HG03565 (cell line): ENCODE measurements around the gene AFAP1L2.
"Not testable (repeated sequence)": the region's sequence is repeated elsewhere in the genome, so short reads cannot be mapped to it uniquely, and the experiment has no call there.

Source experiments
- ATAC-seq: cut with Tn5 transposase; IDR thresholded peaks from one replicate; pipeline ENCODE4 v1.9.1; 2021; ENCODE audit warnings: mild to moderate bottlenecking, moderate library complexity; ENCODE audit not compliant: unreplicated experiment

The AFAP1L2 gene

DNA sequence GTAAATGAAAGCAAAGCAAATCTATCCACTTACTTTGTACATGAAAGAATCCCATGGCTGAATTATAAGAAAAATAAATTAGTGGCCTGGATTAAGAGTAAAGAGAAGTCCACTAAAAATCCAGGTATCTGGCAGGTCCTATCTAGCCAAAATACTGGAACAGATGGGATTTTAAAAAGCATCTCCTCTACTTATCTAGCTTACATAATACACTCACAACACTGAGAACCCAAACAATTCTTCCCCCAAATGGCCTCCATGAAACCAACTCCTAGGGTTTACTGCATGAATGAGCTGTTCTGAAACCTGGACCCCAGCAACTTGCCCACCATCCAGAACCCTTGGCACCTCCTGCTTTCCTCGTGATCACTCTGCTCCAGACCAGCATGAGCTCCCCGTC lies 61.3 kb downstream of the AFAP1L2 start:
- no peak for ATAC-seq

DNA sequence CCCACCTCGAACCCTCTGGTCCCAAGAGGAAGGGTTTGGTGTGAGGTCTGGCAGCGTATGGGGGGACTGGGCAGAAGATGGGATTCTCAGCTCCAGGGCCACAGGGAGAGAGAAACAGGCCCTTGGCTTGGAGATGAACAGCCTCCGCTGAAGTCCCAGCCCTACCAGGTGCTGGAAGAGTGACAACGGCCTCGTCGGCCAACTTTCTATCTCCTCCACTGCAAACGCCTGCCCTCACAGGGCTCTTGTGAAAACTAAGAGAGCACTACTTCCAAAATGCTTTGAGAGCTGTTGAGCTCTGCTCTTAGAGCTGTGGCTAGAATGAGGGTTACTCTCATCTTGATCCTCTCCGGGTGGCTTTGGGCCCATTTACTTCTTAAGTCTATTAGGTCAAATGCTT lies 63.5 kb downstream of the AFAP1L2 start:
- no peak for ATAC-seq

DNA sequence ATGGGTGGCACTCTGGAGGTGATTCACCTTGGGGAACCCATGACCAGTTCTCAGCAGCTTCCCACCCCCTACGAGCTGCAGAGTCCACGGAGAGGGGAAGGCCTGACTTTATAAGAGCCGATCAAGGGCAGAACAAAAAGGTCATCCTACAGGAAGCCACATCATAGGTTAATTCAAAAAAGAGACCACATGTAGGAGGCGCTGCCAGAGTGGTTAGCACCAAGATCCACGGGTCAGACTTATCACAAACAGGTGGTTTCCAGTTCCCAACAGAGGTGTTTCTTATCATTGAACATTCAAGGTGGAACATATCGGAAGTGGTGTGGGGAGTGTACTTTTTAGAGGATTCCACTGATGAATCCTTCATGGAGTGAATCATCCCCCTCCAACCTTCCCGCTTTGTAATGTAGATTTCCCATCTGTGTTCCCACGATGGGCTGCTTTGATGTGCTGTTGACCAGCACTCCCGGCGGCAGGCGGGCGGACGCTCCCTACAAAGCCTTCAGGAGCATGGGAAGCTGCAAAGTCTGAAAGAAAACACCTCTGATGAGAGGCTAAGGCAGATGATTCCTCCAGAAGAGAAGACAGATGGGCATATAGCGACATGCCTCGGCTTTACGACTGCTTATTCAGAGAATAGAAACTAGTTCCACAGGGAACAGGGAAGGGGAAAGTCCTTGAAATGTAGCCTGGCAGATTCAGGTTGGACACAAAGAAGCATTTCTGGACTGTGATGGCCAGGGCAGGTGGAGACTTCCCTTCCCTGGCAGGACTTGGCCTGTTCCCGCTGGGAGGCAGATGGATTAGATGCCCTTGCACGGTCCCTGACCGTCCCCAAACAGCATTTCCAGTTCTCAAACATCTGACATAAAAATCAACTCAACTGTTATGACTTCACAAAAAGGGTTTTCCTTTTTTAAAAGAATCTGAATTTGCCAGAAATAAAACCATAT lies 66.5 kb downstream of the AFAP1L2 start:
- ATAC-seq = peak; percentile 65

DNA sequence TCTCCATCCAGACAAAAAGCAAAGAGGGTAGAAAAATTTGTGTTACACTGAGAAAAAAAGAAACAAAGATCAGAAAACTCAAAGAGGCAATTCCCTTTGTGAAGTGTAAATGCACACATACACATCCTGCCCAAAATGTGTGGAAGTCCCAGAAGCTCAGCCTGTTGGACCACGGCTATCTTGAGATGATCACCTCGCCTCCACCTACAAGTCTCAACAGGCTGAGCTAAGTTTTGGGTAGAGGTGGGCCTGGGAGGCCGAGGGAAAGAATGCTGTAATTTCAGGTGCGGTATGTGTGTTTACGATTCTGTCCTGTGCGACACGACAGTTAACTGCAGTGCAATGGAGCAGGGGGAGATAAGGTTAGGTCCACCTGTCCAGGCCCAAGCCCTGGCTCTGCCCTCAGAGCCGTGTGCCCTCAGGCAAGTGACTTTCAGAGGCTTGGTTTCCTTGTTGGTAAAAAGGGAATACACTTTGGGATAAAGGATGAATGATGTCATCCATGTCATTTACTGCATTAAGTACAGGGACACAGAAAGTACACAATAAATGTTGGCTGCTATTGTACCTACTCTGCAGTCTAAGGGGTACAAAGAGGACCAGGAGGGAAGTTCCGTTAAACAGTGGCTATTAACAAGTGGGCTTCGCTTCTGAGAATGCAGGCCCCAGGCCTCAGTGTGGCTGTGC lies 67.3 kb downstream of the AFAP1L2 start:
- ATAC-seq = no peak

DNA sequence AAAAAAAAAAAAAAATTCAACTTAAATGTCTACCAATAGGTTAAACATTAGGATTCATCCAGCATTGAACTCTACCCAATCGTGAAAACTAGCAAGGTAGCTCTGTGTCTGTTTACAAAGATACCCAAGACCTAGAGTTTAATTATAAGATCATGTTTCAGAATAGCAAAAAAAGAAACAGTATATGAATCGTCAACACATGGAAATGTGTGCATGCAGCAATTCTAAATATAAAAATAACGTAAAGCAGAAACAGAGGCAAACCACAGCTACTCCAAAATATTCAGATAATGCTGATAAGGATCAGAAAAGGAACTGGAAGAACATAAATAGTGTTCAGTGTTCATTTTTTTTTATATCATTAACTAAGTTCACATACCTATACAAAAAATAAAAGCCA lies 68.7 kb downstream of the AFAP1L2 start:
- ATAC-seq = no peak

DNA sequence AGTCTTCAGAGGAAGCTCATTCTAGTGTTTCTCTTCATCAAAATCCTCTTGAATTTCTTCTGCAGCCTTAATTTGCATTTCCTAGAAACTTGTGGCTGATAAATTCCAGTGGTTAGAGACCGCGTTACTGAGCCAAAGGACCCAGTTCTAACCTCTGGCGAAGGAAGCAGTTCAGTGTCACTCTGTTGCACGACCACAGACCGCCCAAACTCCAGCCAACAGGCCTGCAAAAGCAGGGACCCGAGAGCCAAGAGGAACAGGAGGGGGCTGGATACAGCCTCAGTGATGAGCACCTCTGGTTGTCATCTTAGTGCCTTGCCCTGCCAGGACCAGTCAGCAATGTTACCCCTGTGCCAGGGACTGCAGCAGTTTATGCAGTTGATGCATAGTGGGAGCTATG lies 70.0 kb downstream of the AFAP1L2 start:
- ATAC-seq = no peak

DNA sequence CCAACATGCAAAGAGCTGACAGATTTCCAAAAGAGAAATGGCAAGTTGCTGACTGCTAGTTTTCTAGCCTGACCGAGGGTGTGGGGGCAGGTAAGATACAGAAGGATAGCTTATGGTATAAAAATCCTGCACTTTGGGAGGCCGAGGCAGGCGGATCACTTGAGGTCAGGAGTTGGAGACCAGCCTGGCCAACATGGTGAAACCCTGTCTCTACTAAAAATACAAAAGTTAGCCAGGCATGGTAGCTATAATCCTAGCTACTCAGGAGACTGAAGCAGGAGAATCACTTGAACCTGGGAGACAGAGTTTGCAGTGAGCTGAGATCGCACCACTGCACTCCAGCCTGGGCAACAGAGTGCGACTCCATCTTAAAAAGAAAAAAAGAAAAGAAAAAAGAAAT lies 70.9 kb downstream of the AFAP1L2 start:
- not testable (repeated sequence) for ATAC-seq

DNA sequence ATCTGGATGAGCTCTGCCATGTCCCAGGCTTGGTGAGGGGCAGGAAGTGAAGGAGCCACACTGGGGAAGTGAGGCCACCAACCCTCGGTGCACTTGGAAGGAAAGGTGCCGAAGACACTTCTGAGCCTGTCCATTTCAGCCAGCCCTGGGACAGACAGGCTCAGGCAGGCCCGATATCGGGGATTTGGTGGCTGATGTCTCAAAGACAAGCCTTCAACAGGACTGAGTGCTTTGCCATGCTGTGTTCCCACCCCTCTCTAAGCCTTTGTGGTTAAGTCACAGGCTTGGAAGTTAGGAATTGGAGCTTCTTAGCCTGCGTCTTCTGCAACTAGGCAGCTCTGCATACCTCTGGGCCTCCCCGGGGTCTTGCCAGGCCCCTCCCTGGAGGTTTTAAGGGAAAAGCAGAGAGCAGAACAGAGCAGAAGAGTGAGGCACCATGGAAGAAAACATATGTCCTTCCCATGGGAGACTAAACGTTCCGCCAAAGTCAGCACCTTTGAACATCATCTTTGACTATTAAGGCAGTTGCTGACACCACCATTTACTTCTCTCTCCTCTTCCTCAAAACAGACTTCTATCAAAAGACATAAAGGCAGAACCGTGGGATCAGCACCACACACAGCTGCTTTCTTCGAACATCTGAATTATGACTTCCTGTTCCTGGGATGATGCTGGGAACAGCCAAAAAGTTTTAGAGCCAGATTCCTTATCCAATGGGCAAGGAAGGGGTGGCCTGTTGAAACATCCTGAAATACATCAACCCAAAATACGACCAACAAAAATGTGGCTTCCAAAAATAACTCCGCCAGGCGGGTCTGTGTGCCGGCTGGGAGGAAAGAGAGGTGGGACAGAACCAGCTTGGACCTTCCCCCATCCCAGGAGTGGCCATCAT lies 71.8 kb downstream of the AFAP1L2 start:
- no peak for ATAC-seq

DNA sequence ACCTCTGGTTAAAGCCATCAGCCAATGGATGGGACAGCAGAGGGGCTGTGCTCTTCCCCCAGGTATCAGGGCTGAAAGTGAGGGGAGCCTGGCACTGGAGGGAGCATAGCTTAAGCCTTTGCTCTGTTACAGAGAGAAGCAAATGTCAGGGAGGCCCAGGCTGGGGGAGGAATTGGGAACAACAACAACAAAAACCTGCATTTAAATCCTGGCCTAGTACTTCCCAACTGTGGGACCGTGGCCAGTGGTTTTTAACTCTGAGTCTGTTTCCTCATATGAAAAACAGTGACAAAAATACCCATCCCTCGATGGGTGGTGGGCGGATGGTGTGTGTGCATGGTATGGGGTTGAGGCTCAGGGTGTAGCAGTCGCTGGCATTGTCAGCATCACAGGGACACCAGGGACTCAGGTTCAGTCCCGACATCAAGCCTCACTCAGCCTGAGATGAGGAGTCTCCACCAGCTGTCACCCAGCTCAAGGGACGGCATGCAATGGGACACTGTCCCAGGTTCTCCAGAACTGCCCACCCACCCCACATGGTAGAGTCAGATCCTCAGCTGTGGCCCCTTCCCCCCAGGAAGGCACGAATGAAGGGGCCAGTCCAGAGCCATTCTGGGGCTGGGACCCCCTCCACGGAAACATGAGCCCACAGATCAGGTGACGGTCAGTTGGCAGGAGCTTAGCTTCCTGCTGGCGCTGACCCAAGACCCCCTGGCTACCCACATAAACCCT lies 74.5 kb downstream of the AFAP1L2 start:
- no peak for ATAC-seq

DNA sequence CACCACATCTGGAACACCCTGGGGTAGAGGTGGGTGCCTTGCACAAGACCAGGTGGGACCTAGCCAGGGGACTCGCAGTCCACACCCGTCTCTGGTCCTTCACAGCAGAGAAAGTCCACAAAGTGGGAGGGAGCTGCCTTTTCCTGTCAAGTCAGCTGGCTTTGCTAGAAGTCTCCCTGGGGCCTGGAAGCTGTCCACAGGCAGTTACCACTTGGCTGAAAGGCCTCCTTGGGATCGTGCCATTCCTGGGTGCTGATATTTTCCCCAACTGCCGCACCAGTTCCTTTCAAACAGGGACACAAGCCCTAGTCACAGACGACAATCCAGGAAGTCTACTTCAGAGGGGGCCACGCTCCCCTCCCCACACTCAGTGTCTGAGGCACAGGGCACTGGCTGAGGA lies 75.4 kb downstream of the AFAP1L2 start:
- ATAC-seq = no peak

DNA sequence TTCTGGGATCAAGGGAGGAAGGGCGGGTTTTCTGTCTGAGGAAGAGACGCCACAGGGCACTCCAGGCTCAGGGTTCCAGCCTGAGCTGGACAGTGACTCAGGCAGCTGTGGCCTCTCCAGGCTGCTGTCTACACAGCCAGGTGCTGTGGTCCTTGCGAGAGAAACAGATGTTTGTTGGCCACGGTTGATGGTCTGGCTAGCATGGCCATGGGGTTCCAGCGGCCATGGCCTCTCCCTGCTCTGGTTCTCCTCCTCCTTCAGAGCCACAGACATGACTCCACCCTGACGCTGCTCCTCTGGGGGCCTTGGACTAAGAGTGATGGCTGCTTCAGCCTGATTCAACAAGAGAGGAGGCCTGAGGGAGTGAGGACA lies 75.9 kb downstream of the AFAP1L2 start:
- no peak for ATAC-seq

DNA sequence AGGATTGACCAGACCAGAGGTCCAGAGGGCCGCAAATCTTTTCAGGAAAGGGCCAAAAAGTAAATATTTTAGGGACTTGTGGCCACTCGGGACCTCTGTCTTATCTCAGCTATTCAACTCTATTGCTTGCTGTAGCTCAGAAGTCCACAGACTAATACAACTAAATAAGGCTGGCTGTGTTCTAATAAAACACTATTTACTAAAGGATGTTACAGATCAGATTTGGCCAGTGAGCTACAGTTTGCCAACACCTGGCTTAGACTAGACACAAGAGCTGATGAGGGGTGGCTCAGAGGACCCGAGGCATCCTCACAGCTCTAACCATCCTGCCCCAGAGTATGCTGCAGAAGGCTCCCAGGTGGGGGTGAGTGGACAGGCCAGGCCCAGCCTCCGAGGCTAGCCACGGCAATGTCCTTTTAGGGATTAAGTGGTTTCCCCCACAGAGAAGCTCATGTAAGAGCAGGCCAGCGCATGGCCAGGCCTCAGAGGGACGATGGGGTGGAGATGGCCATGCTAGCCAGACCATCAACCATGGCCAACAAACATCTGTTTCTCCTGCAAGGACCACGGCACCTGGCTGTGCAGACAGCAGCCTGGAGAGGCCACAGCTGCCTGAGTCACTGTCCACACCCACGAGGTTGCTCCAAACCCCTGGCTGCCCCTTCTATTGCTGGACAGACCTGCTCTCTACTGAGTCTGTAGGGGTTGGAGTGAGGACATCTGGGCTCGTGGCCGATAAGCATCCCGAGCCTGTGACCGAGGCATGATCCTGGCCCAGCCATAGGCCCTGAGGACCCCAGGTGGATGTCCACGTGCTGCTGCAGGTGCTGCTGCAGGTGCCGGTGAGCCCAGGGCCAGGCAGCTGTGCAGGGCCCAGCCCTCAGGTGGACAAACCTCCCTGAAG lies 76.5 kb downstream of the AFAP1L2 start:
- ATAC-seq = no peak

DNA sequence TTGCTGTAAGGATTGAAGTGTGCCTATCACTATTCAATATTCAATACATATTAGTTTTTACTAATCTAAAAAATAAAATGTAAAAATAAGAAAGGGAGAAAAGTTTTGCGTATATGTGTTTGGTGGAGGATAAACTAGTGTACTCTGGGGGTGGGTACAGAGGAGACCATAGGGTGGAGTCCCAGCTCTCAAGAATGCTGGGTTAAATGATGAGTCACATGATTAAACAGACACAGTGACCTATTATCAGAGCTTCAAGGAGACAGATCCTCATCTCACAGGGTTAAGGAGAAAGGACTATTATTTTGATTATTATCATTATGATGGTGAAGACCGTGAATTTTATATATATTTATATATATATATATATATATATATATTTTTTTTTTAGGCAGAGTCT lies 77.5 kb downstream of the AFAP1L2 start:
- ATAC-seq = no peak

DNA sequence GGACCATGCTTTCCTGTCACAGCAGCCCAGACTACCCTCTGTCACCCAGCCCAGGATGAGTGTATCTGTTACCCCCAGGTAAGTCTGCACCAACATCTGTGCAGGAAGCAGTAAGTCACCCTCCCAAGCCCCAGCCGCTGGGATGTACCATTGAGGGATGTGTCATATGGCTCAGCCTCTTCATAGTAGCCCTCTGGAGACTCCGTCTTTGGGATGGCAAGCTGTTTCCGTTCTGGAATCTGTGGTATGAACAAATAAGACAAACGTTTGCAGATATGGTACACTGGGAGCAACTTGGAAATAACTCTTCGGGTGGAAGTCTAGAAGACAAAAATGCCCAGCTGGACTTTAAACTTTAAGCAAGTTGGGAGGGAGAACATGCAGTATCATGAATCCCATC lies 81.3 kb downstream of the AFAP1L2 start:
- ATAC-seq = no peak

DNA sequence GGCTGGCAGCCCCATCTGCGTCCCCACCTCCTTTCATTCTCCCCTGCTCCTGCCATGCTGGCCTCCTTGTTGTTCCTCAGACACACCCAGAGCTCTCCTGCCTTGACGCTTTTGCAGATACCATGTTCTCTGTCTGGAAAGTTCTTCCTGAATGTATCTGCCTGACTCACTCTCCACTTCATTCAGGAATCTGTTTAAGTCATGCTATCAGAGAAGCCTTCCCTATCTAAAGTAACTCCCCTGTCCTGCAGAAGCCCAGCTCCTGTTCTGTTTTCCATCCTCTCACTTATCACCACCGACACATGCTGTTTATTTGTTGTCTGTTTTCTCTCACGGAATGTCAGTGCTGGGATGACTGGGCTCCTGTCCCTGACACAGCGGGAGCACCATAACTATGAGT lies 82.0 kb downstream of the AFAP1L2 start:
- ATAC-seq = no peak

DNA sequence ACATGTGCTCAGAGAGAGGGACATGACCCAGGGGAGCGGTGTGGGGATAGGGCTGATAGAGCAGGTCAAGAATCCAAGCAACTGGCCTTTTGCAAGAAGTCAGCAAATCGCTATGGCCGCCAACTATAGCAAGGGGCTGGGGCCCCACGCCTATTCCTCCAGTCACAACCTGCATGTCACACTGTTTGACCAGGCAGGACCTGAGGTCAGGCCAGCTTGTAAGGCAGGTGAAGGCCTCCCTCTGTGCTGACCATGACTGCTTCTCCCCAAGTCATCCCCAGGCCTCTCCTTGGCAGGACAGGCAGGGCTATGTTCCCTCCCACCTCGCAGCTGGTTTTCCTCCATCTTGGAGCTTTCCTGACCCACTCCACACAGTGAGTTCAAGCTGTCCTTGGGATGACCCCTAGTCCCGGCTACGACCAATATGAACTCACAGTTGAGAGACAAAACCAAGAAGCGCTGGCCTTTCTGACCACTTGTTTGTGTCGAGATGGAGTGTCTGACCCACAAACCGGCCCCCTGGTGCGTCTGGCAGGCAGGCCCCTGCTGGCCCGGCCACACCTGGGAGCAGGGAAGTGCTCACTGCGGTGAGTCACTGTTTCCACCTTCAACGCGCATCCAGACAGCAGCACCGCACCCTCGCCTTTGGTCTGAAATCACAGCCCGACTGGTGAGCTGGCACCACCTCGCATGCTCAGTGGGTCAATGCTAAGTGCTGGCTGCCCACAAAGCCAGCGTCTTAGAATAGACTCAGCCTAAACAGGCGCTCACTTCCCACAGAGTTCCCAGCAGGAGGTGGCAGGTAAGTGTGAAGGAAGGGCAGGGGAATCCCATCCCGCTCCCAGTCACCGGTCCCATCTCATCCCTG lies 83.8 kb downstream of the AFAP1L2 start:
- ATAC-seq = no peak

DNA sequence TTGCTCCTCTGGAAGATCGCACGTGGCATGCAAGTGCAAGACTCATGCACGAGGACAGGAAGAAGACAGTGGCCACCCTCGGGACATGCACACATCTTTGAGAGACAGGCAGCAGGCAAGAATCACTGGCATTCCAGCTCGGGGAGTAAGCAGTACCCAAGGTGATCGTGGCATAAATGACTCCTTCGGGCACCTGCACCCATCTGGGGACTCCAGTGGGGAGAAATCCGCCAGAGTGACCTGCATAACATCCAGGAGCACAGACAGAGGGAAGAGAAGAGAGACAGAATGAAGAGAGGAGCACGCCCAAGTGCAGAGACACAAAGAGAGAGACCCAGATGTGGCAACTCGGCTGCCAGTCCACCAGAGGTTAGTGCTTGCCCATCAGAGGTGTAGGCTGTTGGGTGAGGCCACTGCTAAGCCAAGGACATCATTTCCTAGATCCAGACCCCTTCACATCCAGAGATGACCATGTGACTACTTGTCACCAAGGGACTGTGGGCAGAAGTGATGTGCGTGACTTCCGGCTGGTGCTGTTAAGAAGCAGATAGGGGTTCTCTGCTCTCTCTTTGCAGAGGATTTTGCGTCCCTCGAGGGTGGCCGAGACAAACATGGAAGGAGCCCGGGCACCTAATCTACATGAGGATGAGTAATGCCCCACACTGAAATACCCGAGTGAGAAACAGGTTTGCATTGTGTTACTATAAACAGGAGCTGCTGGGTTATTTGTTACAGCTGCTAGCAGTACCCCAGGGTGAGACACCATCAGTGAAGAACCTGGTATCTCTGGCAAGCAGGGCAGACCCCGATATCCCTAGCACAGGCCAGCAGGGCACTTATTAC lies 84.7 kb downstream of the AFAP1L2 start:
- no peak for ATAC-seq

DNA sequence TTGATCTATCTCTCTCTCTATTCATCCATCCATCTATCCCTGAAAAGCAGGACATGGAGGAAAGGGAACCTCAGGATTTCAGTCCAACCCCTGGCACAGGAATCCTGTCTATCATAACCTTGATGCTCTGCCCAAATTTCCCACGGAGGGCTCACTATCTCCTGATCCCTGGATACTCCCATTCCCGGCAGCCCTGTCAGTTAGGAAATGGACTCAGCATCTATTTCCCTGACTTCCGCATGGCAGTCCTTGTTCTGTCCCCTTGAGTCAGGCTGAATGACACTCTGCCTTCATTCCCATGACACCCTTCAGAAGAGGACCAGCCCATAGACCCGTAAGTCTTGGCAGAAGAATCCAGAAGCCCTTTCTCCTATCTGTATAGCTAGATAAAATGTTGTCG lies 87.6 kb downstream of the AFAP1L2 start:
- ATAC-seq = no peak
